Ovary (tissue), 3 donors: Measurements from ENCODE around the gene NOXO1.

Experiments
- CTCF ChIP-seq, 3 donors: fragments of 450-650 bp in 2 of 3; fragments of 200-600 bp in 1 of 3; IDR thresholded peaks; one replicate each; pipeline versions ENCODE4 v1.5.1 to v1.8.0; 2016 to 2022; ENCODE audit warnings: antibody characterized with exemption in 3 of 3, mild to moderate bottlenecking in 1 of 3
- EP300 ChIP-seq: sonication (generic); formaldehyde crosslinking; IDR thresholded peaks from one replicate; pipeline ENCODE4 v1.6.1; 2017; ENCODE audit warnings: antibody characterized with exemption
- POLR2A ChIP-seq: fragments of 450-650 bp; IDR thresholded peaks from one replicate; pipeline ENCODE4 v1.6.1; 2017; ENCODE audit warnings: antibody characterized with exemption, mild to moderate bottlenecking, moderate library complexity
- donor health status: DM: no; HTN: no; CAD: no.

GRCh38 chr16:2025878-2026460 is 44.7 kb upstream of the NOXO1 start:
- TF ChIP-seq POLR2A, result no peak
- no peak for TF ChIP-seq CTCF (IDR thresholded peaks at IDR 0.05)
- TF ChIP-seq EP300, result no peak
